Ovary (tissue), 9 donors: ENCODE measurements around the gene TP73. TPM values are rescaled to one million over a fixed set of nuclear protein-coding genes. Genes with fewer than 3 reads are reported as not detected.

ENCODE experiments used
- DNase-seq, 5 donors: peaks; one replicate each; pipeline ENCODE4 v3.0.0-alpha.2; 2019 to 2020
- H3K27ac ChIP-seq, 2 donors: fragments of 200-600 bp; one replicate each; pipeline versions ENCODE4 v1.5.1 to v1.8.0; 2019 to 2022
- H3K27me3 ChIP-seq: fragments of 200-600 bp; one replicate; pipeline ENCODE4 v1.8.0; 2022
- H3K36me3 ChIP-seq: fragments of 200-600 bp; sonication (generic); one replicate; pipeline ENCODE4 v1.5.1; 2019
- H3K4me1 ChIP-seq: one replicate; pipeline ENCODE4 v1.8.1; 2013; ENCODE audit warnings: mild to moderate bottlenecking, moderate library complexity; ENCODE audit not compliant: insufficient read depth
- H3K4me3 ChIP-seq: fragments of 200-600 bp; sonication (generic); one replicate; pipeline ENCODE4 v1.5.1; 2017
- H3K9me3 ChIP-seq, 2 donors: fragments of 200-600 bp in 1 of 2; sonication (generic) in 1 of 2; one replicate each; pipeline versions ENCODE4 v1.5.1 to v1.8.1; 2013 to 2019; ENCODE audit warnings: mild to moderate bottlenecking in 1 of 2, moderate library complexity in 1 of 2
- EP300 ChIP-seq: sonication (generic); formaldehyde crosslinking; IDR thresholded peaks from one replicate; pipeline ENCODE4 v1.6.1; 2017; ENCODE audit warnings: antibody characterized with exemption
- POLR2A ChIP-seq: fragments of 450-650 bp; IDR thresholded peaks from one replicate; pipeline ENCODE4 v1.6.1; 2017; ENCODE audit warnings: antibody characterized with exemption, mild to moderate bottlenecking, moderate library complexity
- WGBS, 3 donors: extraction: QIAGEN DNeasy Blood & Tissue Kit in 1 of 3; methylation state at CpG; one replicate each; pipeline versions ENCODE4 v1.1.5 to v1.1.7; 2013 to 2017; 5-methylcytosine and 5-hydroxymethylcytosine counted together
- intact Hi-C, 4 donors: fragments of 100-400 bp; cut with DNase I; formaldehyde crosslinking; loops; one replicate each; pipeline versions ENCODE4 v1.11.0 to v1.15.1; 2022 to 2023
- polyA plus RNA-seq, 2 donors: library from polyadenylated mRNA; stranded (reverse); fragments of 200-250 nt in 1 of 2; fragments of 350-450 nt in 1 of 2; fragmentation: Illumina TruSeq in 1 of 2; extraction: RNeasy Lipid Tissue Mini Kit (QIAGEN cat#74804) in 1 of 2; gene quantifications; one replicate each; pipeline ENCODE4 v1.2.3, GENCODE V29; 2013 to 2014
- total RNA-seq, 7 donors: library from RNA; depleted of rRNA in 2 of 7; stranded (reverse); fragments of >200 nt in 2 of 7; fragmentation: NEBNext Ultra II Directional in 3 of 7; extraction: Animal tissue kit (Norgen Biotek cat#: 25700) in 3 of 7; gene quantifications; one replicate each; pipeline versions ENCODE4 v1.1.0 to v1.2.4, GENCODE V29; 2016 to 2023
- TF ChIP-seq, protein P1 (sequence below), 3 donors: fragments of 450-650 bp in 2 of 3; fragments of 200-600 bp in 1 of 3; IDR thresholded peaks; one replicate each; pipeline versions ENCODE4 v1.5.1 to v1.8.0; 2016 to 2022; ENCODE audit warnings: antibody characterized with exemption in 3 of 3, mild to moderate bottlenecking in 1 of 3
- donor health status: DM: no; HTN: no; CAD: no; lungs with moderate emphysema.
- donor health status: DM: no; HTN: no; CAD: no.
- donor health status: Bipolar disorder and iron deficiency.
- donor health status: DM: yes; HTN: yes; CAD: no.
- donor health status: DM: no; HTN: no; CAD: no.
- donor health status: DM: yes; HTN: yes; CAD: no.

TP73 gene
- total and polyA plus RNA-seq, 9 donors = 0.03 to 7.5 (median 0.42) TPM

DNA sequence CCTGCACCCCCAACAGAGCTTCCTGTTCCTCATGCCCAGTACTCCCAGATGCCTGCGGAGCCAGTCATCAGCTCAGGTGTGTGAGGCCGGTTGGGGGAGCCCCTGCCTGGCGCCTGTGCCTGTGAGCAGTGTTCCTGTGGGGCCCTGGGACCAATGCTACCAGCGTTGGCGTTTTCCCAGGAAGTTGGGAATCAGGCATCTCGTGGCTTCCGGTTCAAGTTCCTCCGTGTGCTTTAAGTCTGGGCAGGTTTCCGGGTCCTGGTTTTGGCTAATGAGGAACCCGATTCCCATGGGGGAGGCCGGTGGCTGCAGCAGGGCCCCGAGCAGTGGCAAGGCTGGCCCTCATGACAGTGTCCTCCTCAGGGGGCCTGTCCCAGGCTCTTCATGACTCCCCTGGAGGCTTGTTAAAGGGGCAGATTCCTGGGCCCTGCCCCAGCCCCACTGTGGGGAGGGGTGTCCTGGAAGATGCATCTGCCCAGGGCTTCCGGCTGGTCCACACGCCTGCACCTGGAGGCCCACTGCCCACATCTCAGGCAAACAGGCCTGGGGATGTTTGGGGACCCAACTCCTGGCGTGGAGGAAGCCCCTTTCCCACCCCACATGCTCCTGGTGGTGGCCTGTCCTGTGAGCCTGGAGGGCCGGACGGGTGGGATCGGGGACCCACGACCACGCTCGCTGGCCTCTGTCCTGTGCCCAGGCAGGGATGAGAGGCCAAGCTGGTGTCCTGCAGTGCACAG is 26.2 kb downstream of the TP73 start:
- Histone ChIP-seq H3K27me3 (no peaks in the 10 kb centered on the region), H3K27ac (no peak overlapping the region), H3K9me3 (no peaks in the 10 kb centered on the region), H3K4me3 (no peak overlapping the region), H3K36me3 (no peaks in the 10 kb centered on the region), H3K4me1 (no peaks in the 10 kb centered on the region)
- TF ChIP-seq EP300 (no peak), POLR2A (no peak)
- TF ChIP-seq, protein P1, sequence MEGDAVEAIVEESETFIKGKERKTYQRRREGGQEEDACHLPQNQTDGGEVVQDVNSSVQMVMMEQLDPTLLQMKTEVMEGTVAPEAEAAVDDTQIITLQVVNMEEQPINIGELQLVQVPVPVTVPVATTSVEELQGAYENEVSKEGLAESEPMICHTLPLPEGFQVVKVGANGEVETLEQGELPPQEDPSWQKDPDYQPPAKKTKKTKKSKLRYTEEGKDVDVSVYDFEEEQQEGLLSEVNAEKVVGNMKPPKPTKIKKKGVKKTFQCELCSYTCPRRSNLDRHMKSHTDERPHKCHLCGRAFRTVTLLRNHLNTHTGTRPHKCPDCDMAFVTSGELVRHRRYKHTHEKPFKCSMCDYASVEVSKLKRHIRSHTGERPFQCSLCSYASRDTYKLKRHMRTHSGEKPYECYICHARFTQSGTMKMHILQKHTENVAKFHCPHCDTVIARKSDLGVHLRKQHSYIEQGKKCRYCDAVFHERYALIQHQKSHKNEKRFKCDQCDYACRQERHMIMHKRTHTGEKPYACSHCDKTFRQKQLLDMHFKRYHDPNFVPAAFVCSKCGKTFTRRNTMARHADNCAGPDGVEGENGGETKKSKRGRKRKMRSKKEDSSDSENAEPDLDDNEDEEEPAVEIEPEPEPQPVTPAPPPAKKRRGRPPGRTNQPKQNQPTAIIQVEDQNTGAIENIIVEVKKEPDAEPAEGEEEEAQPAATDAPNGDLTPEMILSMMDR (IDR thresholded peaks at IDR 0.05) = no peak
- intact Hi-C loops = no loop called here
- 67 to 76% (median 74%) methylated on average over 21 of the region's 21 CpGs for WGBS, 3 donors
- DNase-seq = no peak

- H3K27me3 ChIP-seq = no peaks in the 10 kb centered on the region
These were observed 26.8 kb downstream of the TP73 start for GRCh38 chr1:3679098-3679555.

GRCh38 chr1:3679799-3680453 is 27.6 kb downstream of the TP73 start:
- no peaks in the 10 kb centered on the region for H3K9me3 ChIP-seq
- H3K27me3 ChIP-seq = no peaks in the 10 kb centered on the region
- no peak overlapping the region for H3K4me3 ChIP-seq
- intact Hi-C loops = no loop called here
- H3K4me1 ChIP-seq = peaks cover 1% of the 10 kb centered on the region
- WGBS, 3 donors = 90 to 96% (median 94%) methylated on average over 9 of the region's 9 CpGs
- no peak overlapping the region for H3K27ac ChIP-seq
- H3K36me3 ChIP-seq = no peaks in the 10 kb centered on the region
- TF ChIP-seq, protein P1 (IDR thresholded peaks at IDR 0.05) = no peak
- TF ChIP-seq EP300 (no peak), POLR2A (no peak)
- no peak for DNase-seq

More at GRCh38 chr1:3679098-3679555, 26.8 kb downstream of the TP73 start:
- H3K4me1 ChIP-seq = peaks cover 1% of the 10 kb centered on the region
- no peaks in the 10 kb centered on the region for H3K9me3 ChIP-seq
- intact Hi-C loops = no loop called here
- H3K4me3 ChIP-seq = no peak overlapping the region
- WGBS, 3 donors = 53 to 70% (median 60%) methylated on average over 18 of the region's 18 CpGs
- no peaks in the 10 kb centered on the region for H3K36me3 ChIP-seq
- TF ChIP-seq POLR2A (no peak), EP300 (no peak)
- TF ChIP-seq, protein P1 (IDR thresholded peaks at IDR 0.05) = no peak
- DNase-seq = no peak
- no peak overlapping the region for H3K27ac ChIP-seq

DNA sequence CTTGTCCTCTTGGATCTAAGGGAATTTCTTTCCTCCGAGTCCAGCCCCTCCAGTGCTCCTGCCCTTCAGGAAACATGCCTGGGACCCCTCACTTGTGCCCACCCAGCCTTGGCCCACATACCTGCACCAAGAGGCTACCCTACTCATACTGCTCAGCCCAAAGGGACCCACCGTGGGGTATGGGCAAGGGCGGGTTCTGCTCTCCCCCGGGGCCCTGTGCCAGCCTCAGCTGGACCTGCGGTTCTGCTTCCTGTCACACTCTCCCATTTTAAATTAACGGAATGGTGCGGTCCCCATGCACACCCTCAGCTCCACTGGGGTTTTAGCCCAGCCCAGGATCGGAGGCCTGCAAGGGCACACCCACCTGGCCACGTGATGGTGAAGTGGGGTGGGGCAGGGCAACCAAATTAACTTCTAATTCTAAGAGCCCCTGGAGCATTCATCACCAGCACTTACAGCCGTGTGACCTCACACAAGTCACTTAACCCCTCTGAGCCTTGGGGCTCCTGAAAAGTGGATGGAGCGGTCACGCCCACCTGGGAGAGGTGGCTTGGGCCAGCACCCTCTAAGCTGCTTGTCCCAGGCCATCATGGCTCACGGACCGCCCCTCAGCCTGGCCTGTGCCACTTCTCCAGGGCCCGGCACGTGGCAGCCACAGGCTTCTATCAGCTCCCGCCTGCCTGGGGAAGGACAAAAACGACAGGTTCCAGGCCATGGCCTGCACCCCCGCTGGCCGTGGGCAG is 28.3 kb downstream of the TP73 start:
- H3K27ac ChIP-seq = no peak overlapping the region
- intact Hi-C loops = no loop called here
- 76 to 87% (median 78%) methylated on average over 19 to 20 of the region's 20 CpGs for WGBS, 3 donors
- H3K9me3 ChIP-seq = no peaks in the 10 kb centered on the region
- no peaks in the 10 kb centered on the region for H3K36me3 ChIP-seq
- H3K4me3 ChIP-seq = no peak overlapping the region
- peaks cover 1% of the 10 kb centered on the region for H3K4me1 ChIP-seq
- no peaks in the 10 kb centered on the region for H3K27me3 ChIP-seq
- TF ChIP-seq EP300 (no peak), POLR2A (no peak)
- TF ChIP-seq, protein P1 (IDR thresholded peaks at IDR 0.05) = no peak
- no peak for DNase-seq
